ENCODE data around the gene CCNY. TPM values are rescaled to one million over a fixed set of nuclear protein-coding genes. Genes with fewer than 3 reads are reported as not detected.
"Not testable (repeated sequence)": the region's sequence is repeated elsewhere in the genome, so short reads cannot be mapped to it uniquely, and the experiment has no call there.

CCNY gene
- total RNA-seq, 2 experiments from 2014 or later: 37.0 to 55.8 TPM

GRCh38 chr10:35417795-35418194, 81.5 kb downstream of the CCNY start:
- peaks cover 12% of the 10 kb centered on the region for H4K20me1 ChIP-seq (ENCODE audit: insufficient read depth, low read length)
- no peak for TF ChIP-seq EZH2phosphoT487 (IDR thresholded peaks at IDR 0.05; ENCODE audit: borderline replicate concordance, low read depth, low read length)
- no peak for TF ChIP-seq CTCF (conservative IDR thresholded peaks at IDR 0.05; ENCODE audit: low read length)
- peaks cover 16% of the 10 kb centered on the region; the same call in 1 of the 2 replicates for H3K79me2 ChIP-seq (ENCODE audit: insufficient read depth, low read depth, low read length)
- intact Hi-C loops (cut with micrococcal nuclease; ENCODE audit: unreplicated experiment): no loop called here
- no peaks in the 10 kb centered on the region for H3K9me2 ChIP-seq (ENCODE audit: insufficient read depth, low read length)
- ChIA-PET CTCF (ENCODE audit: unreplicated experiment) (no interaction called here), POLR2A (interaction anchor here (1.1 to 1.6 kb wide), 3 partner anchors 9 to 208 kb away, joined by 3 to 5 read pairs (median 3); no protein-coding TSS in a partner anchor)
- H3K9me3 ChIP-seq (ENCODE audit: low read length): no peaks in the 10 kb centered on the region
- BruUV-seq (replicated peaks): no TSS peak
- H3K27ac ChIP-seq (ENCODE audit: low read depth, low read length, poor library complexity, severe bottlenecking): no peak overlapping the region
- no peaks in the 10 kb centered on the region for H3K36me3 ChIP-seq (ENCODE audit: insufficient read depth, low read length)
- H3K4me1 ChIP-seq (ENCODE audit: insufficient read depth, low read length, poor library complexity, severe bottlenecking): peaks cover 15% of the 10 kb centered on the region
- no peak for DNase-seq (ENCODE audit: low spot score)
- no peak overlapping the region for H2AFZ ChIP-seq (ENCODE audit: low read length)
- H3K4me3 ChIP-seq (ENCODE audit: low read depth, low read length, poor library complexity, severe bottlenecking): no peak overlapping the region
- H3K4me2 ChIP-seq (ENCODE audit: low read length): no peak overlapping the region

- H3K9me3 ChIP-seq (ENCODE audit: low read length); H3K4me2 ChIP-seq (ENCODE audit: low read length); H3K9me2 ChIP-seq (ENCODE audit: insufficient read depth, low read length); CTCF ChIA-PET (ENCODE audit: unreplicated experiment); intact Hi-C loops (cut with micrococcal nuclease; ENCODE audit: unreplicated experiment); DNase-seq (ENCODE audit: low spot score); H3K27ac ChIP-seq (ENCODE audit: low read depth, low read length, poor library complexity, severe bottlenecking); H3K4me3 ChIP-seq (ENCODE audit: low read depth, low read length, poor library complexity, severe bottlenecking); H3K36me3 ChIP-seq (ENCODE audit: insufficient read depth, low read length); H2AFZ ChIP-seq (ENCODE audit: low read length); BruUV-seq (replicated peaks): not testable (repeated sequence)
- Histone ChIP-seq H3K4me1 (ENCODE audit: insufficient read depth, low read length, poor library complexity, severe bottlenecking) (peaks cover 15% of the 10 kb centered on the region), H3K79me2 (ENCODE audit: insufficient read depth, low read depth, low read length) (peaks cover 16% of the 10 kb centered on the region; the same call in 1 of the 2 replicates), H4K20me1 (ENCODE audit: insufficient read depth, low read length) (peaks cover 12% of the 10 kb centered on the region)
- POLR2A ChIA-PET: interaction anchor here (1.3 to 1.6 kb wide), 2 partner anchors 8 to 39 kb away, joined by 3 to 5 read pairs; no protein-coding TSS in a partner anchor
These were observed 82.3 kb downstream of the CCNY start for GRCh38 chr10:35418580-35418979.

GRCh38 chr10:35420044-35420443, 83.7 kb downstream of the CCNY start:
- Histone ChIP-seq H3K9me3 (ENCODE audit: low read length) (no peaks in the 10 kb centered on the region), H3K79me2 (ENCODE audit: insufficient read depth, low read depth, low read length) (peaks cover 16% of the 10 kb centered on the region; the same call in 1 of the 2 replicates), H3K27ac (ENCODE audit: low read depth, low read length, poor library complexity, severe bottlenecking) (no peak overlapping the region), H3K36me3 (ENCODE audit: insufficient read depth, low read length) (no peaks in the 10 kb centered on the region), H2AFZ (ENCODE audit: low read length) (no peak overlapping the region), H3K9me2 (ENCODE audit: insufficient read depth, low read length) (no peaks in the 10 kb centered on the region), H4K20me1 (ENCODE audit: insufficient read depth, low read length) (peaks cover 12% of the 10 kb centered on the region), H3K4me1 (ENCODE audit: insufficient read depth, low read length, poor library complexity, severe bottlenecking) (peaks cover 15% of the 10 kb centered on the region), H3K4me3 (ENCODE audit: low read depth, low read length, poor library complexity, severe bottlenecking) (no peak overlapping the region), H3K4me2 (ENCODE audit: low read length) (no peak overlapping the region)
- DNase-seq (ENCODE audit: low spot score): no peak
- intact Hi-C loops (cut with micrococcal nuclease; ENCODE audit: unreplicated experiment): no loop called here
- CTCF ChIA-PET (ENCODE audit: unreplicated experiment): no interaction called here
- no TSS peak for BruUV-seq (replicated peaks)
- POLR2A ChIA-PET: interaction anchor here (0.6 to 1.1 kb wide), 4 partner anchors 19 to 126 kb away, joined by 3 to 5 read pairs (median 4); no protein-coding TSS in a partner anchor
- TF ChIP-seq CTCF (conservative IDR thresholded peaks at IDR 0.05; ENCODE audit: low read length): no peak
- TF ChIP-seq EZH2phosphoT487 (IDR thresholded peaks at IDR 0.05; ENCODE audit: borderline replicate concordance, low read depth, low read length): no peak

Data from OCI-LY7 (cell line).